Omental fat pad (tissue), 4 donors: ENCODE results near the gene KMO. TPM values are rescaled to one million over a fixed set of nuclear protein-coding genes. Genes with fewer than 3 reads are reported as not detected.

Source experiments
- ATAC-seq: fragments of 150-250 bp; one replicate; pipeline ENCODE4 v1.9.1; 2016; ENCODE audit warnings: mild to moderate bottlenecking, moderate library complexity; ENCODE audit not compliant: low FRiP score
- DNase-seq: peaks from one replicate; pipeline ENCODE4 v3.0.0-alpha.2; 2019; ENCODE audit warnings: low spot score
- CTCF ChIP-seq, 3 donors: fragments of 450-650 bp; IDR thresholded peaks; one replicate each; pipeline ENCODE4 v1.5.1; 2016 to 2017; ENCODE audit warnings: antibody characterized with exemption in 3 of 3, mild to moderate bottlenecking in 3 of 3, moderate library complexity in 2 of 3
- total RNA-seq, 4 donors: library from RNA; depleted of rRNA; stranded (reverse); fragments of >200 nt; gene quantifications; one replicate each; pipeline ENCODE4 v1.1.0, GENCODE V29; 2016

KMO gene
- total RNA-seq, 4 donors from 2014 or later, result 1.3 to 4.4 (median 2.5) TPM

GRCh38 chr1:241533326-241534115, 1.3 kb downstream of the KMO start:
- DNase-seq, result no peak
- no peak for TF ChIP-seq CTCF (IDR thresholded peaks at IDR 0.05)
- no peak for ATAC-seq

DNA sequence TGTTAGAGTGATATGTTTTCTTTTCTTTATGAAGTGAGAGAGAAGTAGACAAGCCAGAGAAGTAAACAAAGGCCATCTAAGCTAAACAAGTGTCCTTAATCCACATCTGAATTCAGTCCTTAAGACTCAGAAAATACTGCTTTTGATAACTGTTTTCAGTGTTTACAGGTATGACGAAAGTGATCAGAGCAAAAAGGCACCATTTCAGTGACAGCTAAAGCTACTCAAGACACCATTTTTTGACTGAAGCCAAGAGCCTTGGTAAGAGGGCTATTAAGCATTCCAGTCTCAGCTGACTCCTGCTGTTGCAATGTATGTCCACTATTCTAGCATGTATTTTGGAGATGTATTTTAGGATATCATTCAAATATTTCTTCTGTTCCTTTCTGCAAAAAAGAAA, 4.1 kb downstream of the KMO start:
- DNase-seq, result no peak
- TF ChIP-seq CTCF (IDR thresholded peaks at IDR 0.05), result no peak
- no peak for ATAC-seq

DNA sequence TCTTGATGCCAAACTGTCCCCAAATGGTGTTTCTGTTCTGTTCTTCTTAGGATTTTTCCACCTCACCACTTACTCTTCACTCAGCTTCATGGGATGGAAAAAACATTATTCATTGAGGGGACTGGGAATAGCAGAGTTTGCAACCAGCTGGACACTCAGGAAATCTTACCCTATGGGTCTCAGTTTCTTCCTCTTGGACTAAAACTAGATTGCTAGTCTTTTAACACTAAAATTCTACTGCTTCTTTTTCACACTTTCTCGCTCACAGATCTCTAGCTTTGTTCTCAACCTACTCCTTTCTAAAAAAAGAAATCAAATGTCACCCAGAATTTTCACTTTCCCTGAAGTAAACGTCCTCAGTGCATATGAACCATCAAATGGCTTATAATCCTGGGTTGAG, 4.8 kb downstream of the KMO start:
- DNase-seq (no peak), ATAC-seq (no peak)
- no peak for TF ChIP-seq CTCF (IDR thresholded peaks at IDR 0.05)

DNA sequence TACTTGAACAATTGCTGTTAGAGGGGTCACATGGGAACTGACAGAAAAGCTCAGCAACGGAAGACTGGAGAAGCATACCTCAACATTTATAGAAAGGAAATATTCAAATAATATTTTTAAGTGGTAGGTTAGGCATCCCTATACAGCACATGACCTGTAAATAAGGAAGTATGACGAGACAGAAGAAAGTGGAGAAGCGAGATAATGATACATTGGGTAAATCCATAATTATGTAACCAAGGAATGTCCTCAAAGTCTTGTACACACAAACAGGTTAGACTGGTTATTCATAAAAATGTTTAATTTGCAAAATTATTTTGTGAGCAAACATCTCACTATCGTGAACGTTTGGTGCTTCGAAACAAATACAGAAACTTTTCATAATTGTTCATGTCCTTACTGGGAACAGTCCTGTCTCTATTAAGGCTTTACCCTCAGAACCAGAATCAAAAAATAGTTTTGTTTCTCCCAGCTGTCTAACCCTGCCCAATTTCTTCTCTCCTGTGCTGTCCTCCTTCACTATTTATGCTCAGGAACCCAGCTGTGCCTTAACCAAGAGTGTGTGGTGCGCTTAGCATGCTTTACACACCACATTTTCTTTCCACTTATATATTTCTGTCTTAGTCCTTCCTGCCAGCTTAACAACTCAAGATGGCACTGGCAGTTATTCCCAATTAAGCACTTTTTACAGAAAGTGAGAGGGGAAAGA, 10.2 kb downstream of the KMO start:
- TF ChIP-seq CTCF (IDR thresholded peaks at IDR 0.05), result no peak
- DNase-seq (no peak), ATAC-seq (no peak)

DNA sequence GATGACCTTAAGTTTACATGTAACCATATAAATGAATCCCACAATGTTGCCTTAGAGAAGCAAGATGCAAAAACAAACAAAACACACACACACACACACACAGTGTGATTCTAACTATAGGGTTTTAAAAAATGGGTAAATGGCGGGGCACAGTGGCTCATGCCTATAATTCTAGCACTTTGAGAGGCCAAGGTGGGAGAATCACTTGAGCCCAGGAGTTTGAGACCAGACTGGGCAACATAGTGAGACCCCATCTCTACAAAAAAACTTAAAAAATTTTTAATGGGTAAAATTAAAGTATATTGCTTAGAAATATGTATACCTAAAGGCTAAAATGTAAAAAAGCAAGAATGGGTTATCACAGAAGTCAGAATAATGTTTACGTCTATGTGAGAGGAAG, 15.8 kb downstream of the KMO start:
- no peak for TF ChIP-seq CTCF (IDR thresholded peaks at IDR 0.05)
- DNase-seq (no peak), ATAC-seq (no peak)

- no peak for TF ChIP-seq CTCF (IDR thresholded peaks at IDR 0.05)
- DNase-seq (no peak), ATAC-seq (no peak)
Measured at GRCh38 chr1:241550318-241550717, 18.1 kb downstream of the KMO start.
